ENCODE data around the gene PPIL4. TPM values are rescaled to one million over a fixed set of nuclear protein-coding genes. Genes with fewer than 3 reads are reported as not detected.

The PPIL4 gene
- total and polyA plus RNA-seq, 11 donors = 10.9 to 22.9 (median 16.0) TPM

- Histone ChIP-seq H3K4me1 (peaks cover 0 to 15% (median 2%) of the 10 kb centered on the region in 12 donors), H3K9me3 (no peaks in the 10 kb centered on the region), H3K27me3 (no peaks in the 10 kb centered on the region), H3K36me3 (peaks cover 0 to 54% (median 22%) of the 10 kb centered on the region in 9 donors), H3K4me3 (no peak overlapping the region), H3K27ac (no peak overlapping the region)
- DNase-seq = no peak
- intact Hi-C loops (cut with DNase I) = no loop called here
- ATAC-seq = peak in 1 of 4 donors; percentile 36
- 97 to 98% (median 97%) methylated on average over 3 of the region's 3 CpGs for WGBS, 4 donors
- TF ChIP-seq POLR2A (IDR thresholded peaks at IDR 0.05) (no peak), CTCF (IDR thresholded peaks at IDR 0.05) (no peak)
Measured at GRCh38 chr6:149501768-149502167, 44.1 kb downstream of the PPIL4 start.

GRCh38 chr6:149501201-149501600 is 44.6 kb downstream of the PPIL4 start:
- TF ChIP-seq CTCF (IDR thresholded peaks at IDR 0.05) = no peak
- TF ChIP-seq POLR2A (IDR thresholded peaks at IDR 0.05) = no peak
- H3K9me3 ChIP-seq = no peaks in the 10 kb centered on the region
- WGBS, 4 donors = 87 to 90% (median 89%) methylated on average over 1 of the region's 1 CpG
- H3K27ac ChIP-seq = no peak overlapping the region
- H3K4me3 ChIP-seq = no peak overlapping the region
- no peaks in the 10 kb centered on the region for H3K27me3 ChIP-seq
- peaks cover 0 to 49% (median 22%) of the 10 kb centered on the region in 9 donors for H3K36me3 ChIP-seq
- ATAC-seq (no peak), DNase-seq (no peak)
- H3K4me1 ChIP-seq = peaks cover 0 to 15% (median 2%) of the 10 kb centered on the region in 12 donors
- intact Hi-C loops (cut with DNase I) = no loop called here

DNA sequence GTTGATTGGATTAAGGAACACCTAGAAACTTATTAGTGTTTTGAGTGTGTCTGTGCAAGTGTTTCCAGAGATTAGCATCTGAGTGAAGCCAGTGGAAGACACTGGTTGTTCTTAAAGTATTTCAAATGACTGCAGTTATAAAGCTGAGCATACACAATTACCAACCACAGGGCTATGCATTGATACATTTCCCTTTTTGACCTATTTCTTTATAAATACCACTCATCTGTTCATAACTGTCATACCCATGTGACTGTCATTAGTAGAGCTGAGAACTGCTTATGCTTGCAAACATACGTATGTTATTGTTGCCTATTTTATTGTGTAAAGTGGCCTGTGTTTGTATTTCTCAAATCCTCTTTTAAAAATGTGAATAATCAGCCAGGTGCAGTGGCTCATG is 45.7 kb downstream of the PPIL4 start:
- TF ChIP-seq CTCF (IDR thresholded peaks at IDR 0.05) (no peak), POLR2A (IDR thresholded peaks at IDR 0.05) (no peak)
- H3K4me1 ChIP-seq = peaks cover 0 to 15% (median 2%) of the 10 kb centered on the region in 12 donors
- ATAC-seq (no peak), DNase-seq (no peak)
- H3K27me3 ChIP-seq = no peaks in the 10 kb centered on the region
- H3K36me3 ChIP-seq = peaks cover 0 to 38% (median 11%) of the 10 kb centered on the region in 9 donors
- H3K9me3 ChIP-seq = no peaks in the 10 kb centered on the region
- 88 to 95% (median 91%) methylated on average over 1 of the region's 1 CpG for WGBS, 4 donors
- H3K4me3 ChIP-seq = no peak overlapping the region
- H3K27ac ChIP-seq = peak overlapping the region in 1 of 12 donors; percentile 15
- intact Hi-C loops (cut with DNase I) = no loop called here

DNA sequence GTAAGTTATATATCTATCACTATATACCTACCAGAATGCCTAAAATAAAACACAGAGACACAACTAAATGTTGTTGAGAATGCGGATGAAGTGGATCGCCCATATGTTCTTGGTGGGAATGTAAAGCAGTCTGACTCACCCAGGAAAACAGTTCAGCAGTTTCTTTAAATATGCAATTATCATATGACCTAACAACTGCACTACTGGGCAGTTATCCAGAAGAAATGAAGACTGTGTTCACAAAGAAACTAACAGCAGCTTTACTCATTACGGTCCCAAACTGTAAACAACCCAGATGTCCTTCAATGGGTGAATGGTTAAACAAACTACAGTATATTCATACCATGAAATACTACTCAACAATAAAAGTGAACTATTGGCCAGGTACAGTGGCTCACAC is 46.8 kb downstream of the PPIL4 start:
- TF ChIP-seq POLR2A (IDR thresholded peaks at IDR 0.05) (no peak), CTCF (IDR thresholded peaks at IDR 0.05) (no peak)
- peaks cover 0 to 19% (median 2%) of the 10 kb centered on the region in 12 donors for H3K4me1 ChIP-seq
- ATAC-seq = peak in 3 of 4 donors; percentile 44 to 56 (median 50)
- no peak overlapping the region for H3K4me3 ChIP-seq
- intact Hi-C loops (cut with DNase I) = no loop called here
- H3K27me3 ChIP-seq = no peaks in the 10 kb centered on the region
- WGBS, 4 donors = 42 to 54% (median 48%) methylated on average over 3 of the region's 3 CpGs
- H3K36me3 ChIP-seq = peaks cover 0 to 28% (median under 1%) of the 10 kb centered on the region in 9 donors
- H3K27ac ChIP-seq = peak overlapping the region in 1 of 12 donors; percentile 46
- no peak for DNase-seq
- H3K9me3 ChIP-seq = no peaks in the 10 kb centered on the region

All from heart left ventricle (tissue), 16 donors.